Esophagus squamous epithelium (tissue), 4 donors: Measurements from ENCODE around the gene ADAMTS2.

Experiments
- POLR2A ChIP-seq, 4 donors: fragments of 450-650 bp; IDR thresholded peaks; one replicate each; pipeline ENCODE4 v1.6.1; 2017; ENCODE audit warnings: antibody characterized with exemption in 4 of 4, mild to moderate bottlenecking in 4 of 4, moderate library complexity in 3 of 4
- TF ChIP-seq, protein P1 (sequence below), 6 experiments: fragments of 450-650 bp in 4 of 6; fragments of 200-600 bp in 2 of 6; sonication (generic) in 2 of 6; IDR thresholded peaks; one replicate each; pipeline ENCODE4 v1.5.1; 2016 to 2019; ENCODE audit warnings: antibody characterized with exemption in 6 of 6, mild to moderate bottlenecking in 4 of 6, moderate library complexity in 4 of 6

- TF ChIP-seq, protein P1, sequence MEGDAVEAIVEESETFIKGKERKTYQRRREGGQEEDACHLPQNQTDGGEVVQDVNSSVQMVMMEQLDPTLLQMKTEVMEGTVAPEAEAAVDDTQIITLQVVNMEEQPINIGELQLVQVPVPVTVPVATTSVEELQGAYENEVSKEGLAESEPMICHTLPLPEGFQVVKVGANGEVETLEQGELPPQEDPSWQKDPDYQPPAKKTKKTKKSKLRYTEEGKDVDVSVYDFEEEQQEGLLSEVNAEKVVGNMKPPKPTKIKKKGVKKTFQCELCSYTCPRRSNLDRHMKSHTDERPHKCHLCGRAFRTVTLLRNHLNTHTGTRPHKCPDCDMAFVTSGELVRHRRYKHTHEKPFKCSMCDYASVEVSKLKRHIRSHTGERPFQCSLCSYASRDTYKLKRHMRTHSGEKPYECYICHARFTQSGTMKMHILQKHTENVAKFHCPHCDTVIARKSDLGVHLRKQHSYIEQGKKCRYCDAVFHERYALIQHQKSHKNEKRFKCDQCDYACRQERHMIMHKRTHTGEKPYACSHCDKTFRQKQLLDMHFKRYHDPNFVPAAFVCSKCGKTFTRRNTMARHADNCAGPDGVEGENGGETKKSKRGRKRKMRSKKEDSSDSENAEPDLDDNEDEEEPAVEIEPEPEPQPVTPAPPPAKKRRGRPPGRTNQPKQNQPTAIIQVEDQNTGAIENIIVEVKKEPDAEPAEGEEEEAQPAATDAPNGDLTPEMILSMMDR (IDR thresholded peaks at IDR 0.05) = no peak
- TF ChIP-seq POLR2A (IDR thresholded peaks at IDR 0.05) = no peak
Measured at GRCh38 chr5:179375831-179376365, 30.6 kb upstream of the ADAMTS2 start.
